GM12874 (cell line): Measurements from ENCODE around the gene CLEC16A.
A peak's percentile ranks its signal among the peaks of the same experiment; 100 is the strongest.

ENCODE experiments used
- CTCF ChIP-seq: IDR thresholded peaks from 2 replicates; pipeline ENCODE4 v1.5.1; 2011; ENCODE audit warnings: low read depth, mild to moderate bottlenecking, control low read depth, low read length, moderate library complexity; ENCODE audit not compliant: insufficient read depth

The CLEC16A gene

GRCh38 chr16:10906914-10907756, 37.2 kb upstream of the CLEC16A start:
- no peak for TF ChIP-seq CTCF

GRCh38 chr16:10907757-10908045, 36.7 kb upstream of the CLEC16A start:
- no peak for TF ChIP-seq CTCF

- no peak for TF ChIP-seq CTCF
Observed at GRCh38 chr16:10911267-10911666, 33.1 kb upstream of the CLEC16A start.

- no peak for TF ChIP-seq CTCF
Observed at GRCh38 chr16:10916534-10916933, 27.8 kb upstream of the CLEC16A start.

- peak; percentile 98 for TF ChIP-seq CTCF
Observed at GRCh38 chr16:10918294-10919002, 25.9 kb upstream of the CLEC16A start.

- no peak for TF ChIP-seq CTCF
Observed at GRCh38 chr16:10919003-10919351, 25.4 kb upstream of the CLEC16A start.

- TF ChIP-seq CTCF, result no peak
Observed at GRCh38 chr16:10920726-10921427, 23.5 kb upstream of the CLEC16A start.
